Skeletal muscle tissue (tissue), 4 donors: ENCODE results near the gene PRKACG. TPM values are rescaled to one million over a fixed set of nuclear protein-coding genes. Genes with fewer than 3 reads are reported as not detected.
A peak's percentile ranks its signal among the peaks of the same experiment; 100 is the strongest.
"Not testable (repeated sequence)": the region's sequence is repeated elsewhere in the genome, so short reads cannot be mapped to it uniquely, and the experiment has no call there.

Experiments used
- H3K27ac ChIP-seq: one replicate; pipeline ENCODE4 v1.7.0; 2013; ENCODE audit warnings: mild to moderate bottlenecking, low read depth, low read length, inconsistent platforms
- H3K27me3 ChIP-seq, 3 donors: one replicate each; pipeline ENCODE4 v1.7.0; 2013; ENCODE audit warnings: low read length in 3 of 3; ENCODE audit not compliant: control insufficient read depth in 3 of 3, insufficient read depth in 3 of 3
- H3K36me3 ChIP-seq, 3 donors: one replicate each; pipeline ENCODE4 v1.7.0; 2013; ENCODE audit warnings: low read length in 3 of 3; ENCODE audit not compliant: control insufficient read depth in 3 of 3, insufficient read depth in 3 of 3
- H3K4me1 ChIP-seq, 3 donors: one replicate each; pipeline ENCODE4 v1.7.0; 2013; ENCODE audit warnings: low read length in 3 of 3, mild to moderate bottlenecking in 3 of 3; ENCODE audit not compliant: control insufficient read depth in 3 of 3, insufficient read depth in 3 of 3
- H3K4me3 ChIP-seq, 3 donors: one replicate each; pipeline ENCODE4 v1.7.0; 2013; ENCODE audit warnings: low read length in 3 of 3
- H3K9ac ChIP-seq, 3 donors: one replicate each; pipeline ENCODE4 v1.7.0; 2013; ENCODE audit warnings: low read length in 3 of 3, mild to moderate bottlenecking in 3 of 3, moderate library complexity in 2 of 3, low read depth in 1 of 3
- H3K9me3 ChIP-seq, 3 donors: one replicate each; pipeline ENCODE4 v1.7.0; 2013; ENCODE audit warnings: low read length in 3 of 3; ENCODE audit not compliant: control insufficient read depth in 3 of 3
- total RNA-seq: library from RNA; depleted of rRNA; stranded (reverse); fragments of >200 nt; gene quantifications from one replicate; pipeline ENCODE4 v1.2.3, GENCODE V29; 2014
- donor health status: Osteomylitis.

PRKACG gene
- total RNA-seq, 1 donor from 2014 or later, result not detected

- no peaks in the 10 kb centered on the region for H3K36me3 ChIP-seq
Measured at GRCh38 chr9:68991457-68991856, 22.5 kb downstream of the PRKACG start.

GRCh38 chr9:68986949-68987348, 27.0 kb downstream of the PRKACG start:
- H3K9me3 ChIP-seq, H3K27ac ChIP-seq, H3K36me3 ChIP-seq, H3K9ac ChIP-seq, H3K27me3 ChIP-seq, H3K4me3 ChIP-seq: not testable (repeated sequence)
- H3K4me1 ChIP-seq, result peaks cover 9 to 16% (median 9%) of the 10 kb centered on the region in 3 donors

More at GRCh38 chr9:68991457-68991856, 22.5 kb downstream of the PRKACG start:
- H3K4me3 ChIP-seq, result no peak overlapping the region
- no peaks in the 10 kb centered on the region for H3K27me3 ChIP-seq
- H3K4me1 ChIP-seq, result no peaks in the 10 kb centered on the region
- H3K9me3 ChIP-seq, result no peaks in the 10 kb centered on the region
- H3K9ac ChIP-seq, result no peak overlapping the region
- H3K27ac ChIP-seq, result no peak overlapping the region

GRCh38 chr9:68983522-68984424, 30.1 kb downstream of the PRKACG start:
- Histone ChIP-seq H3K36me3 (no peaks in the 10 kb centered on the region), H3K4me3 (no peak overlapping the region), H3K27ac (no peak overlapping the region), H3K27me3 (no peaks in the 10 kb centered on the region), H3K4me1 (peaks cover 26 to 36% (median 27%) of the 10 kb centered on the region in 3 donors), H3K9ac (no peak overlapping the region), H3K9me3 (no peaks in the 10 kb centered on the region)

GRCh38 chr9:68983008-68983411, 30.9 kb downstream of the PRKACG start:
- H3K36me3 ChIP-seq, result no peaks in the 10 kb centered on the region
- no peak overlapping the region for H3K4me3 ChIP-seq
- no peak overlapping the region for H3K9ac ChIP-seq
- H3K27me3 ChIP-seq, result no peaks in the 10 kb centered on the region
- peak overlapping the region; percentile 9 for H3K27ac ChIP-seq
- H3K9me3 ChIP-seq, result no peaks in the 10 kb centered on the region
- H3K4me1 ChIP-seq, result peaks cover 26 to 36% (median 27%) of the 10 kb centered on the region in 3 donors

- Histone ChIP-seq H3K9me3 (no peaks in the 10 kb centered on the region), H3K36me3 (no peaks in the 10 kb centered on the region), H3K27ac (no peak overlapping the region), H3K4me1 (peaks cover 26 to 36% (median 27%) of the 10 kb centered on the region in 3 donors), H3K9ac (peak overlapping the region in 2 of 3 donors; percentile 3 to 28), H3K27me3 (no peaks in the 10 kb centered on the region), H3K4me3 (no peak overlapping the region)
Measured at GRCh38 chr9:68981789-68982188, 32.1 kb downstream of the PRKACG start.

GRCh38 chr9:68980341-68980914, 33.5 kb downstream of the PRKACG start:
- H3K9me3 ChIP-seq, result no peaks in the 10 kb centered on the region
- no peaks in the 10 kb centered on the region for H3K27me3 ChIP-seq
- H3K36me3 ChIP-seq, result no peaks in the 10 kb centered on the region
- no peak overlapping the region for H3K9ac ChIP-seq
- H3K27ac ChIP-seq, result peak overlapping the region; percentile 29
- H3K4me3 ChIP-seq, result no peak overlapping the region
- H3K4me1 ChIP-seq, result peaks cover 26 to 36% (median 27%) of the 10 kb centered on the region in 3 donors

- Histone ChIP-seq H3K4me3 (no peak overlapping the region), H3K36me3 (no peaks in the 10 kb centered on the region), H3K4me1 (peaks cover 26 to 36% (median 27%) of the 10 kb centered on the region in 3 donors), H3K9me3 (no peaks in the 10 kb centered on the region), H3K27me3 (no peaks in the 10 kb centered on the region), H3K27ac (no peak overlapping the region), H3K9ac (no peak overlapping the region)
Measured at GRCh38 chr9:68979538-68980314, 34.2 kb downstream of the PRKACG start.

- no peak overlapping the region for H3K9ac ChIP-seq
- H3K4me1 ChIP-seq, result peaks cover 24 to 29% (median 24%) of the 10 kb centered on the region in 3 donors
- H3K9me3 ChIP-seq, result no peaks in the 10 kb centered on the region
- H3K36me3 ChIP-seq, result no peaks in the 10 kb centered on the region
- H3K27ac ChIP-seq, result no peak overlapping the region
- no peak overlapping the region for H3K4me3 ChIP-seq
- H3K27me3 ChIP-seq, result no peaks in the 10 kb centered on the region
Measured at GRCh38 chr9:68978501-68978900, 35.4 kb downstream of the PRKACG start.

- Histone ChIP-seq H3K27me3 (no peaks in the 10 kb centered on the region), H3K9ac (no peak overlapping the region), H3K27ac (no peak overlapping the region), H3K4me1 (peaks cover 19 to 26% (median 20%) of the 10 kb centered on the region in 3 donors), H3K36me3 (no peaks in the 10 kb centered on the region), H3K4me3 (no peak overlapping the region), H3K9me3 (no peaks in the 10 kb centered on the region)
Measured at GRCh38 chr9:68978066-68978465, 35.8 kb downstream of the PRKACG start.
